Esophagus muscularis mucosa (tissue), 4 donors: ENCODE data around the gene GNAS-AS1.

Experiments used
- EP300 ChIP-seq: sonication (generic); formaldehyde crosslinking; IDR thresholded peaks from one replicate; pipeline ENCODE4 v1.6.1; 2017; ENCODE audit warnings: antibody characterized with exemption
- POLR2A ChIP-seq: fragments of 450-650 bp; IDR thresholded peaks from one replicate; pipeline ENCODE4 v1.6.1; 2017; ENCODE audit warnings: antibody characterized with exemption, moderate library complexity, mild to moderate bottlenecking, low read depth
- POLR2AphosphoS5 ChIP-seq, 2 donors: sonication (generic); formaldehyde crosslinking; IDR thresholded peaks; one replicate each; pipeline ENCODE4 v1.6.1; 2017; ENCODE audit warnings: antibody characterized with exemption in 2 of 2
- TF ChIP-seq, protein P1 (sequence below), 3 experiments: fragments of 200-600 bp in 2 of 3; fragments of 450-650 bp in 1 of 3; sonication (generic) in 2 of 3; IDR thresholded peaks; one replicate each; pipeline ENCODE4 v1.5.1; 2017 to 2019; ENCODE audit warnings: antibody characterized with exemption in 3 of 3, mild to moderate bottlenecking in 2 of 3, moderate library complexity in 1 of 3

DNA sequence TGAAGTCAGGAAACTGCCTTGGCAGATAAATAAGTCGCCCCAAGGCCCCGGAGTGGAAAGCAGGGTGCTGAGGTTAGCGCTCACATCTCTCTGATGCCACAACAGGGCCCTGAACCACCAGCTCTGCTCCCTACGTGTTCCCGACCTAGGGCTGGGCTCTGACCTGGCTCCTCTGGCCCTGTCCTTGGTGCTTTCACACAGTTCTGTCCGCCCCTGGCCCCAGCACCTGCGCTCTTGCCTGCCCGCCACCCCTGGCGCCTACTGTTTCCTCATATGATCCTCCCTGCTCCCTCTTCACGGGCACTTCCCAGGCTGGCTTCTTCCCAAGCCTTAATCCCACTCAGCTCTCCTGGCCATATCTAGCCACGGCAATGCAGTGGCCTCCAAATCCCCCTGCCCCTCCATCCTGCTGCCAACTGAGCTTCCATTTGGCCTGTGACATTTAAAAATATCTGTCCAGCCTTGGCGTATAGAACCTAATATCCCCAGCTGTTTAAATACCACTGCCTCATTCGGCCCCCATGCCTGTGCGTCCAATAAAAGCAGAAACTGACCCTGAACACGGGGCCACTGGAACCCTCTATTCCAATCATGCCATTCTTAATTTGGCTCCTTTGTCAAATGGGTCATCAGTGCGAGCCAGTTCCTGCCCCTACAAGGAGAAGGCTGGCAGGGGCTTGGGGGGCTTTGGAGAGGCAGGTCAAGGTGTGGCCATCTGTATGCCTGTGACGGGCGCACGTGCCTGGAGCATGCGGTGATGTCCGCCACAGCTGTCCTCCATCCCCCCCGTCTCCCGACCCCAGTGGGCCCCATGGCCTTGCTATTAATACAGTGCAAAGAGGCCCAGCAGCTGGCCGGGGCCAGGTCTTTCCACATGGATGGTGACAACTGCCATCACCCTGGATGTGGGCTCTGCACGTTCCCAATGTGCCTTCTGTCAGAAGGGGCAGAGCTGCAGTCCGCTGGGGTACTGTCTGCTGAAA is 27.7 kb downstream of the GNAS-AS1 start:
- TF ChIP-seq POLR2A (no peak), POLR2AphosphoS5 (IDR thresholded peaks at IDR 0.05) (no peak), EP300 (no peak)
- TF ChIP-seq, protein P1, sequence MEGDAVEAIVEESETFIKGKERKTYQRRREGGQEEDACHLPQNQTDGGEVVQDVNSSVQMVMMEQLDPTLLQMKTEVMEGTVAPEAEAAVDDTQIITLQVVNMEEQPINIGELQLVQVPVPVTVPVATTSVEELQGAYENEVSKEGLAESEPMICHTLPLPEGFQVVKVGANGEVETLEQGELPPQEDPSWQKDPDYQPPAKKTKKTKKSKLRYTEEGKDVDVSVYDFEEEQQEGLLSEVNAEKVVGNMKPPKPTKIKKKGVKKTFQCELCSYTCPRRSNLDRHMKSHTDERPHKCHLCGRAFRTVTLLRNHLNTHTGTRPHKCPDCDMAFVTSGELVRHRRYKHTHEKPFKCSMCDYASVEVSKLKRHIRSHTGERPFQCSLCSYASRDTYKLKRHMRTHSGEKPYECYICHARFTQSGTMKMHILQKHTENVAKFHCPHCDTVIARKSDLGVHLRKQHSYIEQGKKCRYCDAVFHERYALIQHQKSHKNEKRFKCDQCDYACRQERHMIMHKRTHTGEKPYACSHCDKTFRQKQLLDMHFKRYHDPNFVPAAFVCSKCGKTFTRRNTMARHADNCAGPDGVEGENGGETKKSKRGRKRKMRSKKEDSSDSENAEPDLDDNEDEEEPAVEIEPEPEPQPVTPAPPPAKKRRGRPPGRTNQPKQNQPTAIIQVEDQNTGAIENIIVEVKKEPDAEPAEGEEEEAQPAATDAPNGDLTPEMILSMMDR (IDR thresholded peaks at IDR 0.05): no peak
